Pancreas (tissue), 10 donors: ENCODE results near the gene ERMN. TPM values are rescaled to one million over a fixed set of nuclear protein-coding genes. Genes with fewer than 3 reads are reported as not detected.

Experiments used
- ATAC-seq, 4 donors: fragments of 200-7000 bp; cut with Tn5 transposase; one replicate each; pipeline versions ENCODE4 v1.8.0 to v1.9.1; 2020; ENCODE audit warnings: mild to moderate bottlenecking in 4 of 4, moderate library complexity in 4 of 4
- DNase-seq, 6 donors: peaks; one replicate each; pipeline ENCODE4 v3.0.0-alpha.2; 2020
- FAIRE-seq: peaks from 2 replicates; lab custom pipeline; 2012; peaks lifted over from hg19 to GRCh38; lab: Jason Lieb, UNC
- H3K27ac ChIP-seq, 4 donors: fragments of 200-600 bp; sonication (generic); 1 replicate in 3 of 4; 2 replicates in 1 of 4; pipeline versions ENCODE4 v1.5.0 to v1.8.0; 2020
- H3K27me3 ChIP-seq, 4 donors: fragments of 200-600 bp; one replicate each; pipeline ENCODE4 v1.8.0; 2021
- H3K36me3 ChIP-seq, 3 donors: fragments of 200-600 bp; sonication (generic) in 1 of 3; one replicate each; pipeline versions ENCODE4 v1.5.0 to v1.8.0; 2020 to 2021
- H3K4me1 ChIP-seq, 3 donors: fragments of 200-600 bp; one replicate each; pipeline ENCODE4 v1.8.0; 2021
- H3K4me3 ChIP-seq, 4 donors: fragments of 200-600 bp; sonication (generic) in 2 of 4; one replicate each; pipeline versions ENCODE4 v1.5.0 to v1.8.0; 2020 to 2021
- H3K9me3 ChIP-seq, 4 donors: fragments of 200-600 bp; one replicate each; pipeline ENCODE4 v1.8.0; 2021
- CTCF ChIP-seq, 4 donors: fragments of 200-600 bp; sonication (generic) in 3 of 4; IDR thresholded peaks; one replicate each; pipeline versions ENCODE4 v1.5.0 to v1.8.0; 2021; ENCODE audit warnings: antibody characterized with exemption in 4 of 4
- WGBS, 2 donors: extraction: QIAGEN DNeasy Blood & Tissue Kit; methylation state at CpG; one replicate each; pipeline ENCODE4 v1.1.7; 2013; 5-methylcytosine and 5-hydroxymethylcytosine counted together
- intact Hi-C, 3 donors: fragments of 100-400 bp; cut with DNase I; formaldehyde crosslinking; loops; one replicate each; pipeline versions ENCODE4 v1.11.1 to v1.14.2; 2022
- polyA plus RNA-seq, 2 donors: library from polyadenylated mRNA; stranded (reverse); fragments of 200-250 nt; gene quantifications; one replicate each; pipeline ENCODE4 v1.2.3, GENCODE V29; 2013
- total RNA-seq, 6 donors: library from RNA; stranded (reverse); fragmentation: NEBNext Ultra II Directional in 4 of 6; extraction: Animal tissue kit (Norgen Biotek cat#: 25700) in 4 of 6; gene quantifications; one replicate each; pipeline versions ENCODE4 v1.2.1 to v1.2.4, GENCODE V29; 2021 to 2023
- donor health status: healthy with polysubstance abuse.
- donor health status: DM: no; HTN: no; CAD: no; lungs with moderate emphysema.
- donor health status: DM: no; HTN: no; CAD: no.
- donor health status: control.
- donor health status: control.
- donor health status: Bipolar disorder and iron deficiency.
- donor health status: DM: yes; HTN: yes; CAD: no.
- donor health status: DM: no; HTN: no; CAD: no.
- donor health status: DM: no; HTN: no; CAD: no.
- donor health status: DM: yes; HTN: yes; CAD: no.

The ERMN gene
- total and polyA plus RNA-seq, 8 donors = 0.06 to 0.54 (median 0.15) TPM; not detected in 3

GRCh38 chr2:157319795-157320194 is 5.8 kb downstream of the ERMN start:
- intact Hi-C loops = no loop called here
- no peak for TF ChIP-seq CTCF (IDR thresholded peaks at IDR 0.05)
- 81 to 89% methylated on average over 2 of the region's 2 CpGs for WGBS, 2 donors
- Histone ChIP-seq H3K27me3 (no peaks in the 10 kb centered on the region), H3K9me3 (no peaks in the 10 kb centered on the region), H3K36me3 (no peaks in the 10 kb centered on the region), H3K27ac (no peak overlapping the region), H3K4me3 (no peak overlapping the region), H3K4me1 (no peaks in the 10 kb centered on the region)
- no peak for DNase-seq
- no peak for ATAC-seq
- no peak for FAIRE-seq

GRCh38 chr2:157318884-157319283 is 6.7 kb downstream of the ERMN start:
- Histone ChIP-seq H3K4me3 (no peak overlapping the region), H3K27ac (no peak overlapping the region), H3K36me3 (no peaks in the 10 kb centered on the region), H3K9me3 (no peaks in the 10 kb centered on the region), H3K4me1 (no peaks in the 10 kb centered on the region), H3K27me3 (no peaks in the 10 kb centered on the region)
- no peak for ATAC-seq
- no peak for DNase-seq
- FAIRE-seq = no peak
- 95 to 100% methylated on average over 2 of the region's 2 CpGs for WGBS, 2 donors
- intact Hi-C loops = no loop called here
- TF ChIP-seq CTCF (IDR thresholded peaks at IDR 0.05) = no peak

GRCh38 chr2:157315901-157316300 is 9.7 kb downstream of the ERMN start:
- WGBS, 2 donors = 75 to 76% methylated on average over 4 of the region's 4 CpGs
- Histone ChIP-seq H3K27me3 (no peaks in the 10 kb centered on the region), H3K4me1 (no peaks in the 10 kb centered on the region), H3K4me3 (no peak overlapping the region), H3K9me3 (no peaks in the 10 kb centered on the region), H3K36me3 (no peaks in the 10 kb centered on the region), H3K27ac (no peak overlapping the region)
- intact Hi-C loops = no loop called here
- DNase-seq (no peak), ATAC-seq (no peak), FAIRE-seq (no peak)
- TF ChIP-seq CTCF (IDR thresholded peaks at IDR 0.05) = no peak

- Histone ChIP-seq H3K36me3 (no peaks in the 10 kb centered on the region), H3K4me3 (no peak overlapping the region), H3K9me3 (no peaks in the 10 kb centered on the region), H3K27me3 (no peaks in the 10 kb centered on the region), H3K27ac (no peak overlapping the region), H3K4me1 (no peaks in the 10 kb centered on the region)
- WGBS, 2 donors = 98 to 100% methylated on average over 1 of the region's 1 CpG
- DNase-seq (no peak), FAIRE-seq (no peak), ATAC-seq (no peak)
- TF ChIP-seq CTCF (IDR thresholded peaks at IDR 0.05) = no peak
- intact Hi-C loops = no loop called here
Observed at GRCh38 chr2:157312866-157313486, 12.6 kb downstream of the ERMN start.

- WGBS, 2 donors = 53 to 64% methylated on average over 1 of the region's 1 CpG
- Histone ChIP-seq H3K36me3 (no peaks in the 10 kb centered on the region), H3K27ac (no peak overlapping the region), H3K4me3 (no peak overlapping the region), H3K27me3 (no peaks in the 10 kb centered on the region), H3K9me3 (no peaks in the 10 kb centered on the region), H3K4me1 (no peaks in the 10 kb centered on the region)
- intact Hi-C loops = no loop called here
- TF ChIP-seq CTCF (IDR thresholded peaks at IDR 0.05) = no peak
- no peak for FAIRE-seq
- no peak for DNase-seq
- ATAC-seq = no peak
Observed at GRCh38 chr2:157311706-157312105, 13.9 kb downstream of the ERMN start.
